HepG2 (cell line): ENCODE results near the gene EARS2. TPM values are rescaled to one million over a fixed set of nuclear protein-coding genes. Genes with fewer than 3 reads are reported as not detected.

ENCODE experiments used
- ATAC-seq: fragments of 200-7000 bp; cut with Tn5 transposase; 3 replicates; pipeline ENCODE4 v1.9.1; 2020; ENCODE audit warnings: mild to moderate bottlenecking, moderate library complexity
- BruUV-seq: library from RNA; stranded (reverse); fragments of 400-500 nt; replicated peaks from 2 replicates; lab custom pipeline; 2021; lab: Mats Ljungman, UMichigan
- CTCF ChIA-PET: fragments of 300-600 bp; formaldehyde crosslinking; extraction: SDS; loops from one replicate; lab custom pipeline; 2021; ENCODE audit warnings: low total read pairs, inconsistent platforms, low intra/inter-chr PET ratio; lab: Yijun Ruan, JAX
- POLR2A ChIA-PET: fragments of 350-600 bp; sonication (Branson Sonifier 250); formaldehyde crosslinking; loops from one replicate; lab custom pipeline; 2020; ENCODE audit warnings: antibody characterized with exemption, inconsistent platforms; lab: Yijun Ruan, JAX
- DNase-seq: peaks from one replicate; pipeline ENCODE4 v3.0.0-alpha.2; 2015; ENCODE audit warnings: low spot score
- FAIRE-seq: peaks from 3 replicates; lab custom pipeline; 2011; peaks lifted over from hg19 to GRCh38; lab: Jason Lieb, UNC
- H2AFZ ChIP-seq: one replicate; pipeline ENCODE4 v1.6.1; 2011; ENCODE audit warnings: low read length, inconsistent platforms
- H3K27ac ChIP-seq: fragments of 300-600 bp; 3 replicates; pipeline ENCODE4 v1.8.0; 2011; ENCODE audit warnings: mixed run types, mild to moderate bottlenecking, mixed read lengths, low read length, inconsistent platforms; ENCODE audit not compliant: insufficient read depth; ENCODE audit errors: extremely low read length
- H3K27me3 ChIP-seq, 2 experiments: fragments of 200-600 bp in 1 of 2; 2 replicates in 1 of 2; 3 replicates in 1 of 2; pipeline versions ENCODE4 v1.6.0 to v1.8.0; 2011; ENCODE audit warnings: low read length in 2 of 2, mild to moderate bottlenecking in 2 of 2, moderate library complexity in 2 of 2, inconsistent platforms in 1 of 2; ENCODE audit not compliant: insufficient read depth in 2 of 2, control insufficient read depth in 1 of 2
- H3K36me3 ChIP-seq, 2 experiments: fragments of 200-600 bp in 1 of 2; replicated peaks in 1 of 2; 2 replicates in 1 of 2; 3 replicates in 1 of 2; pipeline versions ENCODE4 v1.5.1 to v1.8.0; 2011; ENCODE audit warnings: low read length in 2 of 2, inconsistent platforms in 1 of 2; ENCODE audit not compliant: insufficient read depth in 2 of 2, control insufficient read depth in 1 of 2
- H3K4me1 ChIP-seq: 2 replicates; pipeline ENCODE4 v1.5.1; 2012; ENCODE audit warnings: low read length, inconsistent platforms; ENCODE audit not compliant: insufficient read depth
- H3K4me2 ChIP-seq: 2 replicates; pipeline ENCODE4 v1.6.0; 2011; ENCODE audit warnings: low read depth, low read length, inconsistent platforms
- H3K4me3 ChIP-seq, 3 experiments: fragments of 200-600 bp in 1 of 3; sonication (generic), shearing (Covaris generic) in 1 of 3; replicated peaks in 1 of 3; 2 replicates each; pipeline ENCODE4 v1.5.1; 2011 to 2016; ENCODE audit warnings: low read length in 3 of 3, inconsistent platforms in 2 of 3, low read depth in 2 of 3, mild to moderate bottlenecking in 2 of 3, control low read depth in 1 of 3, mixed read lengths in 1 of 3; ENCODE audit not compliant: insufficient read depth in 1 of 3
- H3K79me2 ChIP-seq: one replicate; pipeline ENCODE4 v1.6.1; 2011; ENCODE audit warnings: low read length, inconsistent platforms; ENCODE audit not compliant: insufficient read depth
- H3K9ac ChIP-seq: 2 replicates; pipeline ENCODE4 v1.6.0; 2011; ENCODE audit warnings: mild to moderate bottlenecking, low read depth, low read length, inconsistent platforms; ENCODE audit not compliant: insufficient read depth
- H3K9me3 ChIP-seq: 2 replicates; pipeline ENCODE4 v1.5.1; 2012; ENCODE audit warnings: mild to moderate bottlenecking, low read length
- H4K20me1 ChIP-seq: 2 replicates; pipeline ENCODE4 v1.6.0; 2011; ENCODE audit warnings: inconsistent platforms, mild to moderate bottlenecking, low read length, moderate library complexity; ENCODE audit not compliant: insufficient read depth
- NR1H2 ChIP-seq: sonication (generic); formaldehyde crosslinking; IDR thresholded peaks from 2 replicates; pipeline ENCODE4 v1.8.1; 2022; ENCODE audit warnings: low read depth, missing genetic modification reagents, borderline replicate concordance
- SAP130 ChIP-seq: IDR thresholded peaks from 2 replicates; pipeline ENCODE4 v1.6.1; 2016; ENCODE audit warnings: low read depth
- TBP ChIP-seq: sonication (generic); formaldehyde crosslinking; IDR thresholded peaks from 2 replicates; pipeline ENCODE4 v1.5.0; 2020; ENCODE audit warnings: missing genetic modification reagents
- TGIF2 ChIP-seq: IDR thresholded peaks from 2 replicates; pipeline ENCODE4 v1.6.1; 2016; ENCODE audit warnings: control low read depth, missing compliant biosample characterization
- ZNF253 ChIP-seq: sonication (generic); formaldehyde crosslinking; IDR thresholded peaks from 2 replicates; pipeline ENCODE4 v1.8.0; 2022; ENCODE audit warnings: mild to moderate bottlenecking, missing genetic modification reagents, borderline replicate concordance
- ZNF333 ChIP-seq: sonication (generic); formaldehyde crosslinking; IDR thresholded peaks from 2 replicates; pipeline ENCODE4 v1.4.0; 2020; ENCODE audit warnings: mild to moderate bottlenecking, missing genetic modification reagents, borderline replicate concordance
- ZNF431 ChIP-seq: sonication (generic); formaldehyde crosslinking; IDR thresholded peaks from 2 replicates; pipeline ENCODE4 v1.9.0; 2022; ENCODE audit warnings: missing genetic modification reagents, low read depth, mild to moderate bottlenecking, borderline replicate concordance
- WGBS: methylation state at CpG from one replicate; pipeline ENCODE4 v1.1.6; 2017; ENCODE audit warnings: low lambda C conversion rate; 5-methylcytosine and 5-hydroxymethylcytosine counted together
- in situ Hi-C: cut with HindIII; loops from 2 replicates; pipeline ENCODE4 v1.10.0; 2017; ENCODE audit warnings: low pct_unique_long_range_greater_than_20kb; ENCODE audit not compliant: extremely low pct_ligation_motif_present
- intact Hi-C: fragments of 100-400 bp; cut with micrococcal nuclease; formaldehyde crosslinking; loops from one replicate; pipeline ENCODE4 v1.10.0; 2022; ENCODE audit not compliant: unreplicated experiment
- polyA plus RNA-seq, 8 experiments: library from polyadenylated mRNA; depleted of rRNA in 3 of 8; stranded (reverse) in 7 of 8; unstranded in 1 of 8; fragments of >200 nt; fragmentation: Illumina TruSeq in 4 of 8; extraction: Trizol in 4 of 8; gene quantifications; 2 replicates each; pipeline versions ENCODE4 v1.2.1 to v1.2.3, GENCODE V29; 2011 to 2016; ENCODE audit warnings: low read depth in 4 of 8, missing spikeins in 1 of 8, mixed read lengths in 1 of 8; ENCODE audit not compliant: insufficient read depth in 1 of 8
- total RNA-seq, 5 experiments: library from RNA; depleted of rRNA; stranded (reverse); fragments of >200 nt; fragmentation: Illumina TruSeq; extraction: Trizol; gene quantifications; 2 replicates each; pipeline ENCODE4 v1.2.3, GENCODE V29; 2016; ENCODE audit warnings: low read depth in 1 of 5
- TF ChIP-seq, protein P1 (sequence below): sonication (generic); formaldehyde crosslinking; IDR thresholded peaks from 2 replicates; pipeline ENCODE4 v1.5.1; 2020; ENCODE audit warnings: missing genetic modification reagents, mild to moderate bottlenecking, borderline replicate concordance
- TF ChIP-seq, protein P2 (sequence below): sonication (generic); formaldehyde crosslinking; IDR thresholded peaks from 2 replicates; pipeline ENCODE4 v1.4.0; 2020; ENCODE audit warnings: missing genetic modification reagents
- TF ChIP-seq, protein P3 (sequence below): sonication (generic); formaldehyde crosslinking; IDR thresholded peaks from 2 replicates; pipeline ENCODE4 v1.9.0; 2022; ENCODE audit warnings: missing genetic modification reagents, mild to moderate bottlenecking, borderline replicate concordance
- TF ChIP-seq, protein P4 (sequence below): sonication (generic); formaldehyde crosslinking; conservative IDR thresholded peaks from 2 replicates; pipeline ENCODE4 v1.4.0; 2020; ENCODE audit warnings: mild to moderate bottlenecking, missing genetic modification reagents, moderate library complexity

EARS2 gene
- total and polyA plus RNA-seq, 2 of the 13 experiments (the other 11 are each of a cell fraction or from before 2014, with no cell fraction given), result 49.4 to 80.4 TPM

DNA sequence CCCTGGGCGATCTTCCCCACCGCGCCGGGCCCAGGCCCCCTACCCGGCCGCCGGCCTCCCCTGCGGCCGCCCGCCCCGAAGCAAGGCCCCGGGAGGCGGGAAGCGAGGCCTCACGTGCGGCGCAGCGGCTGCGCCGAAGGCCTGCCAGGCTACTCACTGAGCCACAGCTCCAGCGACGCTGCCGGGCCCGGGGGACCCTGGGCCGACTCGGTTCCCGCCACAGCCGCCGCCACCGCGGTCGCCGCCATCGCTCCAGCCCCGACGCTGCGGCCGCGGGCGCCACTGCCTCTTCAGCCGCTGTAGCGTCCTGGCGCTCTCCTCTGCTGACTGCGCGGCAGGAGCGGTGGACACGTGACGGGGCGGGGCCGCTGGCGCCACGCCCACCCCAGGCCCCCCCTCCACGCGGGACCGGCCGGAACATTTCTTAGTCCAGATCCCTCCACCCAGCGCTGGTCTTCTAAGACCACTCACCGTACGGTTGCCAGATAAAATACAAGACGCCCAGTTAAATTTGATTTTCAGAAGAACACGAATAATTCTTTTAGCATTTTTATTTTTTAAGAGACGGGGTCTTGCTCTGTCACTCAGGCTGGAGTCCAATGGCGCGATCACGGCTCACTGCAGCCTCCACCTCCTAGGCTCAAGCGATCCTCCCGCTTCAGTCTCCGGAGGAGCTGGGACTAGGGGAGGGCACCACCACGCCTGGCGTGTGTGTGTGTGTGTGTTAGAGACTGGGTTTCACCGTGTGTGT is 46.8 kb downstream of the EARS2 start, which contains the start of gene GGA2:
TSS of gene GGA2 (minus strand) at position 331 of the 751 bp plus-strand sequence. CDS start at position 248, 83 bp downstream.
- 17% methylated on average over 35 of the region's 71 CpGs for WGBS
- TF ChIP-seq NR1H2 (peak; percentile 96), ZNF253 (CRISPR knock-in tag) (peak; percentile 81; the same call in 1 of the 2 replicates), SAP130 (CRISPR knock-in tag) (peak; percentile 99), ZNF333 (CRISPR knock-in tag) (peak; percentile 94; the same call in 1 of the 2 replicates), TGIF2 (no peak), TBP (CRISPR knock-in tag) (0 out of 2 replicates have a peak, but pooled peaks have one; percentile 88), ZNF431 (CRISPR knock-in tag) (peak; percentile 97)
- TF ChIP-seq, protein P1, sequence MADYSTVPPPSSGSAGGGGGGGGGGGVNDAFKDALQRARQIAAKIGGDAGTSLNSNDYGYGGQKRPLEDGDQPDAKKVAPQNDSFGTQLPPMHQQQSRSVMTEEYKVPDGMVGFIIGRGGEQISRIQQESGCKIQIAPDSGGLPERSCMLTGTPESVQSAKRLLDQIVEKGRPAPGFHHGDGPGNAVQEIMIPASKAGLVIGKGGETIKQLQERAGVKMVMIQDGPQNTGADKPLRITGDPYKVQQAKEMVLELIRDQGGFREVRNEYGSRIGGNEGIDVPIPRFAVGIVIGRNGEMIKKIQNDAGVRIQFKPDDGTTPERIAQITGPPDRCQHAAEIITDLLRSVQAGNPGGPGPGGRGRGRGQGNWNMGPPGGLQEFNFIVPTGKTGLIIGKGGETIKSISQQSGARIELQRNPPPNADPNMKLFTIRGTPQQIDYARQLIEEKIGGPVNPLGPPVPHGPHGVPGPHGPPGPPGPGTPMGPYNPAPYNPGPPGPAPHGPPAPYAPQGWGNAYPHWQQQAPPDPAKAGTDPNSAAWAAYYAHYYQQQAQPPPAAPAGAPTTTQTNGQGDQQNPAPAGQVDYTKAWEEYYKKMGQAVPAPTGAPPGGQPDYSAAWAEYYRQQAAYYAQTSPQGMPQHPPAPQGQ, result no peak
- TF ChIP-seq, protein P2, sequence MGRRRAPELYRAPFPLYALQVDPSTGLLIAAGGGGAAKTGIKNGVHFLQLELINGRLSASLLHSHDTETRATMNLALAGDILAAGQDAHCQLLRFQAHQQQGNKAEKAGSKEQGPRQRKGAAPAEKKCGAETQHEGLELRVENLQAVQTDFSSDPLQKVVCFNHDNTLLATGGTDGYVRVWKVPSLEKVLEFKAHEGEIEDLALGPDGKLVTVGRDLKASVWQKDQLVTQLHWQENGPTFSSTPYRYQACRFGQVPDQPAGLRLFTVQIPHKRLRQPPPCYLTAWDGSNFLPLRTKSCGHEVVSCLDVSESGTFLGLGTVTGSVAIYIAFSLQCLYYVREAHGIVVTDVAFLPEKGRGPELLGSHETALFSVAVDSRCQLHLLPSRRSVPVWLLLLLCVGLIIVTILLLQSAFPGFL (CRISPR knock-in tag), result peak; percentile 95; the same call in 1 of the 2 replicates
- TF ChIP-seq, protein P3, sequence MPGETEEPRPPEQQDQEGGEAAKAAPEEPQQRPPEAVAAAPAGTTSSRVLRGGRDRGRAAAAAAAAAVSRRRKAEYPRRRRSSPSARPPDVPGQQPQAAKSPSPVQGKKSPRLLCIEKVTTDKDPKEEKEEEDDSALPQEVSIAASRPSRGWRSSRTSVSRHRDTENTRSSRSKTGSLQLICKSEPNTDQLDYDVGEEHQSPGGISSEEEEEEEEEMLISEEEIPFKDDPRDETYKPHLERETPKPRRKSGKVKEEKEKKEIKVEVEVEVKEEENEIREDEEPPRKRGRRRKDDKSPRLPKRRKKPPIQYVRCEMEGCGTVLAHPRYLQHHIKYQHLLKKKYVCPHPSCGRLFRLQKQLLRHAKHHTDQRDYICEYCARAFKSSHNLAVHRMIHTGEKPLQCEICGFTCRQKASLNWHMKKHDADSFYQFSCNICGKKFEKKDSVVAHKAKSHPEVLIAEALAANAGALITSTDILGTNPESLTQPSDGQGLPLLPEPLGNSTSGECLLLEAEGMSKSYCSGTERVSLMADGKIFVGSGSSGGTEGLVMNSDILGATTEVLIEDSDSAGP (CRISPR knock-in tag), result peak; percentile 94
- TF ChIP-seq, protein P4, sequence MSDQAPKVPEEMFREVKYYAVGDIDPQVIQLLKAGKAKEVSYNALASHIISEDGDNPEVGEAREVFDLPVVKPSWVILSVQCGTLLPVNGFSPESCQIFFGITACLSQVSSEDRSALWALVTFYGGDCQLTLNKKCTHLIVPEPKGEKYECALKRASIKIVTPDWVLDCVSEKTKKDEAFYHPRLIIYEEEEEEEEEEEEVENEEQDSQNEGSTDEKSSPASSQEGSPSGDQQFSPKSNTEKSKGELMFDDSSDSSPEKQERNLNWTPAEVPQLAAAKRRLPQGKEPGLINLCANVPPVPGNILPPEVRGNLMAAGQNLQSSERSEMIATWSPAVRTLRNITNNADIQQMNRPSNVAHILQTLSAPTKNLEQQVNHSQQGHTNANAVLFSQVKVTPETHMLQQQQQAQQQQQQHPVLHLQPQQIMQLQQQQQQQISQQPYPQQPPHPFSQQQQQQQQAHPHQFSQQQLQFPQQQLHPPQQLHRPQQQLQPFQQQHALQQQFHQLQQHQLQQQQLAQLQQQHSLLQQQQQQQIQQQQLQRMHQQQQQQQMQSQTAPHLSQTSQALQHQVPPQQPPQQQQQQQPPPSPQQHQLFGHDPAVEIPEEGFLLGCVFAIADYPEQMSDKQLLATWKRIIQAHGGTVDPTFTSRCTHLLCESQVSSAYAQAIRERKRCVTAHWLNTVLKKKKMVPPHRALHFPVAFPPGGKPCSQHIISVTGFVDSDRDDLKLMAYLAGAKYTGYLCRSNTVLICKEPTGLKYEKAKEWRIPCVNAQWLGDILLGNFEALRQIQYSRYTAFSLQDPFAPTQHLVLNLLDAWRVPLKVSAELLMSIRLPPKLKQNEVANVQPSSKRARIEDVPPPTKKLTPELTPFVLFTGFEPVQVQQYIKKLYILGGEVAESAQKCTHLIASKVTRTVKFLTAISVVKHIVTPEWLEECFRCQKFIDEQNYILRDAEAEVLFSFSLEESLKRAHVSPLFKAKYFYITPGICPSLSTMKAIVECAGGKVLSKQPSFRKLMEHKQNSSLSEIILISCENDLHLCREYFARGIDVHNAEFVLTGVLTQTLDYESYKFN (CRISPR knock-in tag), result peak; percentile 67

More for the DNA sequence above, 46.8 kb downstream of the EARS2 start, which contains the start of gene GGA2:
- H4K20me1 ChIP-seq, result peaks cover 37% of the 10 kb centered on the region
- H3K9ac ChIP-seq, result peak within 1 kb of the TSS; percentile 96
- intact Hi-C loops (loop anchor here (1.0 kb wide), 1 partner anchor 47 kb away; the partner anchor contains the start of genes EARS2 and UBFD1), in situ Hi-C loops (no loop called here)
- no peaks in the 10 kb centered on the region for H3K9me3 ChIP-seq
- peak; percentile 37 for FAIRE-seq
- peaks cover 48% of the 10 kb centered on the region for H3K79me2 ChIP-seq
- H3K4me3 ChIP-seq, result peak within 1 kb of the TSS; percentile 75 to 92 (median 91)
- peak; percentile 79 for DNase-seq
- peak within 1 kb of the TSS; percentile 29 for H2AFZ ChIP-seq
- POLR2A ChIA-PET, result interaction anchor here (1.9 to 2.8 kb wide), 2 partner anchors 29 to 48 kb away, joined by 8 to 24 read pairs; partner anchors contain the start of genes EARS2 and UBFD1
- ATAC-seq, result peak; percentile 90
- CTCF ChIA-PET, result no interaction called here
- H3K27me3 ChIP-seq, result no peaks in the 10 kb centered on the region; a peak in 1 of 5 replicates
- H3K4me2 ChIP-seq, result peak within 1 kb of the TSS; percentile 98
- no TSS peak for BruUV-seq
- H3K36me3 ChIP-seq, result 0 out of 5 replicates have a peak, but pooled peaks cover 0 to 15% of the 10 kb centered on the region in 2 experiments
- H3K27ac ChIP-seq, result peak within 1 kb of the TSS; percentile 74
- H3K4me1 ChIP-seq, result peaks cover 76% of the 10 kb centered on the region
